ENCODE measurements around the gene PTMA.

DNA sequence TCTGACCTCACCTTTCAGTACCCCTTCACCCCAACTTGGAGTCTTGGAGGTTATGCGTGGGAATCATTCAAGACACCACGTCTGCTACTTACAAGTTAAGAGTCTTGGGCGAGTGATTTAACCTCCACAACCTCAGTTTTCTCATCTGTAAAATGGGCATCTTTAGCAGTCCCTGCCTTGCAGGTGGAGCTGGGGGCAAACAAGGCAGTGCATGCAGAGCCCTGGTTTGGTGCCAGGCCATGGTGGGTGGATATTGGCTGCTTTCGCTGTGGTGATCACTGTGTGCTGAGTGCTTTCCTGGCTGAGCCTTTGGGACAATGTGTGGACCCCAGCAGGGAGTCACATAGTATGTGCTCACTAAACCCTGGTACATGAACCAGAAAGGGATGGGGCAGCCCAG lies 20.4 kb upstream of the PTMA start:
- TF ChIP-seq POLR2A (IDR thresholded peaks at IDR 0.05) = no peak
- TF ChIP-seq, protein P1, sequence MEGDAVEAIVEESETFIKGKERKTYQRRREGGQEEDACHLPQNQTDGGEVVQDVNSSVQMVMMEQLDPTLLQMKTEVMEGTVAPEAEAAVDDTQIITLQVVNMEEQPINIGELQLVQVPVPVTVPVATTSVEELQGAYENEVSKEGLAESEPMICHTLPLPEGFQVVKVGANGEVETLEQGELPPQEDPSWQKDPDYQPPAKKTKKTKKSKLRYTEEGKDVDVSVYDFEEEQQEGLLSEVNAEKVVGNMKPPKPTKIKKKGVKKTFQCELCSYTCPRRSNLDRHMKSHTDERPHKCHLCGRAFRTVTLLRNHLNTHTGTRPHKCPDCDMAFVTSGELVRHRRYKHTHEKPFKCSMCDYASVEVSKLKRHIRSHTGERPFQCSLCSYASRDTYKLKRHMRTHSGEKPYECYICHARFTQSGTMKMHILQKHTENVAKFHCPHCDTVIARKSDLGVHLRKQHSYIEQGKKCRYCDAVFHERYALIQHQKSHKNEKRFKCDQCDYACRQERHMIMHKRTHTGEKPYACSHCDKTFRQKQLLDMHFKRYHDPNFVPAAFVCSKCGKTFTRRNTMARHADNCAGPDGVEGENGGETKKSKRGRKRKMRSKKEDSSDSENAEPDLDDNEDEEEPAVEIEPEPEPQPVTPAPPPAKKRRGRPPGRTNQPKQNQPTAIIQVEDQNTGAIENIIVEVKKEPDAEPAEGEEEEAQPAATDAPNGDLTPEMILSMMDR (IDR thresholded peaks at IDR 0.05) = no peak

Data from body of pancreas (tissue), 4 donors.